ENCODE results near the gene BRD4.

DNA sequence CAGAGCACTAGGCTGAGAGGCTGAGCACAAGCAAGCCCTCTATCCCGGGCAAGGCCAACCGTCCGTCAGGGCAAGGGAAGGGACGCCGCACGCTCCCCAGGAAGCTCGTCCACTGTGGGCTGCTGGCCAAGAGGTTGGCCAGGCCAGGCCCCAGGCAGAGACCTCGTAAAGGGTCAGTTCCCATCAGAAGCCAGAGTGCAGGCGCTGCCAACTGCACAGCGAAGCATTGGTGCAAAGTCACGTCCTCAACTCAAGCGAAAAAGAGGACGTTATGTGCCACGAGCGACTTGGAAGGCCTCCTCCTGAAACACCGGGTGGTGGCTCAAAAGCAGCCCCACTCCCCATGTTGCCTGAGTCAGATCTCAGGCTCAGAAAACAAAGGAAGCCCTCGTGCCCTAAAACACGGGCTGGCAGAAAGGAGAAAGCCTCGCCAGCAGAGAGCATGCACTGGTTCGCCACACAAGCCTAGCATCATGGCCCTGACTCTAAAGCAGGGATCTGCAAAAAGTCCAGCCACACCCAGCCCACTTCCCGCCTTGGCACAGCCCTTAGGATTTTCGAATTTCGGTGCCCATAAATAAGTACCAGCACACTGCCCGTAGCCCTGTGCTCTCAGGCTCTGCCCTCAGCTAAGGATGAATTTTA is 42.6 kb upstream of the BRD4 start:
- TF ChIP-seq TAF1 (IDR thresholded peaks at IDR 0.05; ENCODE audit: borderline replicate concordance, low read depth, low read length): no peak
- TF ChIP-seq POLR2AphosphoS5 (IDR thresholded peaks at IDR 0.05; ENCODE audit: low read depth, low read length): no peak
- TF ChIP-seq POLR2A (IDR thresholded peaks at IDR 0.05; ENCODE audit: low read depth, low read length): no peak
